Fibroblast of lung (primary cell): ENCODE measurements around the gene WDR7. TPM values are rescaled to one million over a fixed set of nuclear protein-coding genes. Genes with fewer than 3 reads are reported as not detected.

ENCODE experiments used
- DNase-seq, 2 donors: peaks; one replicate each; pipeline versions ENCODE4 v3.0.0 to v3.0.0-alpha.2; 2010; ENCODE audit warnings: low read depth in 2 of 2
- H2AFZ ChIP-seq: 2 replicates; pipeline ENCODE4 v1.5.1; 2012; ENCODE audit warnings: low read length, control low read depth, inconsistent platforms
- H3K27ac ChIP-seq: 2 replicates; pipeline ENCODE4 v1.5.1; 2011; ENCODE audit warnings: low read length, control low read depth; ENCODE audit not compliant: insufficient read depth
- H3K27me3 ChIP-seq: 2 replicates; pipeline ENCODE4 v1.5.1; 2011; ENCODE audit warnings: mild to moderate bottlenecking, low read length; ENCODE audit not compliant: control insufficient read depth, insufficient read depth
- H3K36me3 ChIP-seq: 2 replicates; pipeline ENCODE4 v1.5.1; 2011; ENCODE audit warnings: low read length; ENCODE audit not compliant: control insufficient read depth, insufficient read depth
- H3K4me1 ChIP-seq: 2 replicates; pipeline ENCODE4 v1.5.1; 2011; ENCODE audit warnings: low read length; ENCODE audit not compliant: control insufficient read depth, insufficient read depth; ENCODE audit errors: extremely low read depth
- H3K4me2 ChIP-seq: 2 replicates; pipeline ENCODE4 v1.5.1; 2011; ENCODE audit warnings: low read length, control low read depth; ENCODE audit not compliant: insufficient read depth; ENCODE audit errors: extremely low read depth
- H3K4me3 ChIP-seq, 4 experiments: fragments of 200-600 bp in 1 of 4; sonication (generic) in 1 of 4; replicated peaks in 1 of 4; 2 replicates each; pipeline ENCODE4 v1.5.1; 2011 to 2016; ENCODE audit warnings: low read length in 4 of 4, low read depth in 3 of 4, mild to moderate bottlenecking in 3 of 4, control low read depth in 2 of 4, inconsistent platforms in 1 of 4, mixed read lengths in 1 of 4; ENCODE audit not compliant: insufficient read depth in 1 of 4; ENCODE audit errors: control extremely low read depth in 1 of 4
- H3K79me2 ChIP-seq: 2 replicates; pipeline ENCODE4 v1.5.1; 2012; ENCODE audit warnings: mild to moderate bottlenecking, low read length, inconsistent platforms; ENCODE audit not compliant: control insufficient read depth, insufficient read depth
- H3K9ac ChIP-seq: 2 replicates; pipeline ENCODE4 v1.5.1; 2011; ENCODE audit warnings: mild to moderate bottlenecking, low read length, control low read depth; ENCODE audit not compliant: insufficient read depth
- H3K9me3 ChIP-seq: 2 replicates; pipeline ENCODE4 v1.5.1; 2012; ENCODE audit warnings: low read depth, low read length; ENCODE audit not compliant: control insufficient read depth, insufficient read depth
- H4K20me1 ChIP-seq: 2 replicates; pipeline ENCODE4 v1.5.1; 2011; ENCODE audit warnings: low read length; ENCODE audit not compliant: control insufficient read depth, insufficient read depth; ENCODE audit errors: extremely low read depth
- CTCF ChIP-seq, 2 donors: IDR thresholded peaks in 1 of 2; conservative IDR thresholded peaks in 1 of 2; 1 replicate in 1 of 2; 2 replicates in 1 of 2; pipeline ENCODE4 v1.5.1; 2011 to 2012; ENCODE audit warnings: low read length in 2 of 2, control low read depth in 1 of 2, inconsistent platforms in 1 of 2, low read depth in 1 of 2, mild to moderate bottlenecking in 1 of 2
- EZH2 ChIP-seq: IDR thresholded peaks from 2 replicates; pipeline ENCODE4 v1.5.1; 2012; ENCODE audit warnings: low read length, control low read depth, mild to moderate bottlenecking; ENCODE audit errors: missing control alignments
- polyA plus RNA-seq, 2 donors: library from polyadenylated mRNA; depleted of rRNA in 1 of 2; stranded (reverse) in 1 of 2; unstranded in 1 of 2; fragments of >200 nt; gene quantifications; 2 replicates each; pipeline ENCODE4 v1.2.1, GENCODE V29; 2011 to 2012; ENCODE audit warnings: missing spikeins in 1 of 2
- total RNA-seq: library from RNA; depleted of rRNA; stranded (reverse); fragments of >200 nt; gene quantifications from 2 replicates; pipeline ENCODE4 v1.2.1, GENCODE V29; 2014

The WDR7 gene
- total and polyA plus RNA-seq, 2 donors (not counting 1 experiment from before 2014, with no cell fraction given): 7.2 to 27.2 TPM

GRCh38 chr18:57014772-57015413 is 363.7 kb downstream of the WDR7 start:
- no peak overlapping the region for H3K27ac ChIP-seq
- TF ChIP-seq CTCF (conservative IDR thresholded peaks at IDR 0.05 in 1 of 2, IDR thresholded peaks at IDR 0.05 in 1 of 2; ENCODE audit: low read depth in 1 of 2, low read length in 2 of 2) (no peak), EZH2 (no peak)

GRCh38 chr18:57015451-57015850 is 364.3 kb downstream of the WDR7 start:
- DNase-seq: no peak
- TF ChIP-seq CTCF (conservative IDR thresholded peaks at IDR 0.05 in 1 of 2, IDR thresholded peaks at IDR 0.05 in 1 of 2; ENCODE audit: low read depth in 1 of 2, low read length in 2 of 2) (no peak), EZH2 (no peak)
- no peaks in the 10 kb centered on the region for H4K20me1 ChIP-seq
- no peaks in the 10 kb centered on the region for H3K9me3 ChIP-seq
- no peak overlapping the region for H3K9ac ChIP-seq
- no peaks in the 10 kb centered on the region for H3K79me2 ChIP-seq
- no peak overlapping the region for H3K4me3 ChIP-seq
- no peak overlapping the region for H2AFZ ChIP-seq
- H3K4me2 ChIP-seq: no peak overlapping the region
- no peaks in the 10 kb centered on the region for H3K4me1 ChIP-seq
- H3K27me3 ChIP-seq: no peaks in the 10 kb centered on the region
- H3K27ac ChIP-seq: no peak overlapping the region
- no peaks in the 10 kb centered on the region for H3K36me3 ChIP-seq

More at GRCh38 chr18:57014772-57015413, 363.7 kb downstream of the WDR7 start:
- no peaks in the 10 kb centered on the region for H3K79me2 ChIP-seq
- H2AFZ ChIP-seq: no peak overlapping the region
- no peak for DNase-seq
- no peaks in the 10 kb centered on the region for H3K36me3 ChIP-seq
- H3K4me3 ChIP-seq: no peak overlapping the region
- no peaks in the 10 kb centered on the region for H3K9me3 ChIP-seq
- H3K4me1 ChIP-seq: no peaks in the 10 kb centered on the region
- H3K9ac ChIP-seq: no peak overlapping the region
- H3K27me3 ChIP-seq: no peaks in the 10 kb centered on the region
- H4K20me1 ChIP-seq: no peaks in the 10 kb centered on the region
- H3K4me2 ChIP-seq: no peak overlapping the region

GRCh38 chr18:57018845-57019244 is 367.7 kb downstream of the WDR7 start:
- no peak for TF ChIP-seq CTCF (conservative IDR thresholded peaks at IDR 0.05 in 1 of 2, IDR thresholded peaks at IDR 0.05 in 1 of 2; ENCODE audit: low read depth in 1 of 2, low read length in 2 of 2)
- TF ChIP-seq EZH2: no peak
- Histone ChIP-seq H3K4me2 (no peak overlapping the region), H3K27me3 (no peaks in the 10 kb centered on the region), H3K4me3 (no peak overlapping the region), H2AFZ (no peak overlapping the region), H3K4me1 (no peaks in the 10 kb centered on the region), H3K9me3 (no peaks in the 10 kb centered on the region), H4K20me1 (no peaks in the 10 kb centered on the region), H3K9ac (no peak overlapping the region), H3K36me3 (no peaks in the 10 kb centered on the region), H3K27ac (no peak overlapping the region), H3K79me2 (no peaks in the 10 kb centered on the region)
- no peak for DNase-seq
